Esophagus muscularis mucosa (tissue), 4 donors: ENCODE measurements around the gene PPID. TPM values are rescaled to one million over a fixed set of nuclear protein-coding genes. Genes with fewer than 3 reads are reported as not detected.

Experiments used
- DNase-seq: peaks from one replicate; pipeline ENCODE4 v3.0.0-alpha.2; 2017; ENCODE audit errors: extremely low spot score
- H3K27ac ChIP-seq, 4 donors: fragments of 200-600 bp; sonication (generic); replicated peaks in 1 of 4; 1 replicate in 3 of 4; 2 replicates in 1 of 4; pipeline ENCODE4 v1.5.1; 2016 to 2019; ENCODE audit warnings: mild to moderate bottlenecking in 1 of 4
- H3K27me3 ChIP-seq, 4 donors: fragments of 200-600 bp; sonication (generic); one replicate each; pipeline versions ENCODE4 v1.5.1 to v1.6.0; 2016 to 2019
- H3K36me3 ChIP-seq, 4 donors: fragments of 200-600 bp; sonication (generic); one replicate each; pipeline ENCODE4 v1.5.1; 2016 to 2019
- H3K4me1 ChIP-seq, 4 donors: fragments of 200-600 bp; sonication (generic); one replicate each; pipeline ENCODE4 v1.5.1; 2016 to 2019
- H3K4me3 ChIP-seq, 4 donors: fragments of 200-600 bp; sonication (generic); 1 replicate in 2 of 4; 2 replicates in 2 of 4; pipeline ENCODE4 v1.5.1; 2016 to 2019; ENCODE audit warnings: mild to moderate bottlenecking in 4 of 4, moderate library complexity in 1 of 4
- H3K9me3 ChIP-seq, 4 donors: fragments of 200-600 bp; sonication (generic); 1 replicate in 3 of 4; 2 replicates in 1 of 4; pipeline ENCODE4 v1.5.1; 2016 to 2019
- CTCF ChIP-seq, 3 experiments: fragments of 200-600 bp in 2 of 3; fragments of 450-650 bp in 1 of 3; sonication (generic) in 2 of 3; IDR thresholded peaks; one replicate each; pipeline ENCODE4 v1.5.1; 2017 to 2019; ENCODE audit warnings: antibody characterized with exemption in 3 of 3, mild to moderate bottlenecking in 2 of 3, moderate library complexity in 1 of 3
- EP300 ChIP-seq: sonication (generic); formaldehyde crosslinking; IDR thresholded peaks from one replicate; pipeline ENCODE4 v1.6.1; 2017; ENCODE audit warnings: antibody characterized with exemption
- POLR2A ChIP-seq: fragments of 450-650 bp; IDR thresholded peaks from one replicate; pipeline ENCODE4 v1.6.1; 2017; ENCODE audit warnings: antibody characterized with exemption, moderate library complexity, mild to moderate bottlenecking, low read depth
- POLR2AphosphoS5 ChIP-seq, 2 donors: sonication (generic); formaldehyde crosslinking; IDR thresholded peaks; one replicate each; pipeline ENCODE4 v1.6.1; 2017; ENCODE audit warnings: antibody characterized with exemption in 2 of 2
- WGBS: methylation state at CpG from one replicate; pipeline ENCODE4 v1.1.5; 2018; 5-methylcytosine and 5-hydroxymethylcytosine counted together
- intact Hi-C: fragments of 100-400 bp; cut with DNase I; formaldehyde crosslinking; loops from one replicate; pipeline ENCODE4 v1.15.1; 2023
- total RNA-seq, 4 donors: library from RNA; depleted of rRNA; stranded (reverse); fragments of >200 nt; gene quantifications; one replicate each; pipeline versions ENCODE4 v1.1.0 to v1.2.1, GENCODE V29; 2016

The PPID gene
- total RNA-seq, 4 donors from 2014 or later, result 17.1 to 29.0 (median 25.8) TPM

- Histone ChIP-seq H3K27me3 (no peaks in the 10 kb centered on the region), H3K4me1 (peaks cover 21 to 60% (median 58%) of the 10 kb centered on the region in 4 donors), H3K4me3 (peak within 1 kb of the TSS; percentile 65 to 96 (median 87)), H3K9me3 (no peaks in the 10 kb centered on the region), H3K36me3 (no peaks in the 10 kb centered on the region), H3K27ac (peak within 1 kb of the TSS; percentile 88 to 94 (median 92))
- TF ChIP-seq POLR2AphosphoS5 (IDR thresholded peaks at IDR 0.05), result peak; percentile 73 to 83
- no peak for TF ChIP-seq EP300
- no peak for TF ChIP-seq CTCF (IDR thresholded peaks at IDR 0.05)
- TF ChIP-seq POLR2A, result no peak
- intact Hi-C loops, result loop anchor here (2.0 to 5.0 kb wide), 4 partner anchors 42 to 96 kb away; partner anchors contain the start of genes C4orf46, ETFDH and PPID
- peak; percentile 93 for DNase-seq
- 1% methylated on average over 57 of the region's 88 CpGs for WGBS
These were observed 45.5 kb upstream of the PPID start, which contains the start of gene FNIP2 for GRCh38 chr4:158768555-158769174. Gene FNIP2 (plus strand): TSS chr4:158769026. CDS start chr4:158769213, 187 bp downstream.

- H3K36me3 ChIP-seq, result no peaks in the 10 kb centered on the region
- H3K4me1 ChIP-seq, result peaks cover 21 to 49% (median 48%) of the 10 kb centered on the region in 4 donors
- no peak for DNase-seq
- intact Hi-C loops, result loop anchor here (5.0 kb wide), 3 partner anchors 45 to 95 kb away; partner anchors contain the start of genes C4orf46, ETFDH and PPID
- TF ChIP-seq POLR2A, result no peak
- TF ChIP-seq POLR2AphosphoS5 (IDR thresholded peaks at IDR 0.05), result no peak
- no peak for TF ChIP-seq EP300
- no peak for TF ChIP-seq CTCF (IDR thresholded peaks at IDR 0.05)
- H3K4me3 ChIP-seq, result no peak overlapping the region
- H3K27ac ChIP-seq, result peak overlapping the region; percentile 88 to 94 (median 92)
- no peaks in the 10 kb centered on the region for H3K9me3 ChIP-seq
- no peaks in the 10 kb centered on the region for H3K27me3 ChIP-seq
- 35% methylated on average over 2 of the region's 2 CpGs for WGBS
These were observed 44.3 kb upstream of the PPID start for GRCh38 chr4:158767451-158767850.

GRCh38 chr4:158766434-158767044, 43.3 kb upstream of the PPID start:
- Histone ChIP-seq H3K9me3 (no peaks in the 10 kb centered on the region), H3K36me3 (no peaks in the 10 kb centered on the region), H3K4me3 (no peak overlapping the region), H3K27me3 (no peaks in the 10 kb centered on the region), H3K27ac (peak overlapping the region; percentile 21 to 94 (median 91)), H3K4me1 (peaks cover 16 to 40% (median 38%) of the 10 kb centered on the region in 4 donors)
- WGBS, result 83% methylated on average over 6 of the region's 6 CpGs
- TF ChIP-seq POLR2A (no peak), POLR2AphosphoS5 (IDR thresholded peaks at IDR 0.05) (no peak), EP300 (no peak), CTCF (IDR thresholded peaks at IDR 0.05) (no peak)
- DNase-seq, result no peak
- intact Hi-C loops, result loop anchor here (5.0 kb wide), 3 partner anchors 44 to 94 kb away; partner anchors contain the start of genes C4orf46, ETFDH and PPID

- Histone ChIP-seq H3K27ac (no peak overlapping the region), H3K4me3 (no peak overlapping the region), H3K9me3 (no peaks in the 10 kb centered on the region), H3K4me1 (peaks cover 0 to 20% (median 20%) of the 10 kb centered on the region in 4 donors), H3K36me3 (no peaks in the 10 kb centered on the region), H3K27me3 (no peaks in the 10 kb centered on the region)
- DNase-seq, result no peak
- TF ChIP-seq POLR2AphosphoS5 (IDR thresholded peaks at IDR 0.05), result no peak
- TF ChIP-seq EP300, result no peak
- no peak for TF ChIP-seq CTCF (IDR thresholded peaks at IDR 0.05)
- no peak for TF ChIP-seq POLR2A
- WGBS, result 47% methylated on average over 2 of the region's 2 CpGs
- intact Hi-C loops, result no loop called here
These were observed 40.3 kb upstream of the PPID start for GRCh38 chr4:158763462-158763861.
